ENCODE data around the gene CHST9. TPM values are rescaled to one million over a fixed set of nuclear protein-coding genes. Genes with fewer than 3 reads are reported as not detected.

CHST9 gene
- total RNA-seq, 2 experiments from 2014 or later, result not detected

- H3K9me3 Mint-ChIP-seq, result no peaks in the 10 kb centered on the region
- no peaks in the 10 kb centered on the region for H3K27me3 Mint-ChIP-seq
- H3K4me1 Mint-ChIP-seq (ENCODE audit: low read depth), result no peaks in the 10 kb centered on the region
- ChIA-PET POLR2A (no interaction called here), CTCF (no interaction called here)
- H3K36me3 Mint-ChIP-seq, result no peaks in the 10 kb centered on the region
- H3K4me3 Mint-ChIP-seq, result no peak overlapping the region
- intact Hi-C loops (cut with micrococcal nuclease), result no loop called here
- H3K27ac Mint-ChIP-seq, result no peak overlapping the region
- DNase-seq, result no peak
Measured at GRCh38 chr18:26894426-26894825, 290.7 kb downstream of the CHST9 start.

- Mint-ChIP-seq H3K9me3 (no peaks in the 10 kb centered on the region), H3K27ac (no peak overlapping the region), H3K36me3 (no peaks in the 10 kb centered on the region), H3K4me1 (ENCODE audit: low read depth) (no peaks in the 10 kb centered on the region), H3K27me3 (no peaks in the 10 kb centered on the region), H3K4me3 (no peak overlapping the region)
- DNase-seq, result no peak
- CTCF ChIA-PET, result no interaction called here
- intact Hi-C loops (cut with micrococcal nuclease), result no loop called here
- POLR2A ChIA-PET, result no interaction called here
Measured at GRCh38 chr18:26893996-26894395, 291.1 kb downstream of the CHST9 start.

- H3K9me3 Mint-ChIP-seq, result no peaks in the 10 kb centered on the region
- ChIA-PET POLR2A (no interaction called here), CTCF (no interaction called here)
- H3K36me3 Mint-ChIP-seq, result no peaks in the 10 kb centered on the region
- intact Hi-C loops (cut with micrococcal nuclease), result no loop called here
- H3K27me3 Mint-ChIP-seq, result no peaks in the 10 kb centered on the region
- no peak overlapping the region for H3K27ac Mint-ChIP-seq
- DNase-seq, result no peak
- H3K4me3 Mint-ChIP-seq, result no peak overlapping the region
- no peaks in the 10 kb centered on the region for H3K4me1 Mint-ChIP-seq (ENCODE audit: low read depth)
Measured at GRCh38 chr18:26888259-26888658, 296.8 kb downstream of the CHST9 start.

GRCh38 chr18:26875040-26875654 is 310.0 kb downstream of the CHST9 start:
- Mint-ChIP-seq H3K4me3 (no peak overlapping the region), H3K36me3 (no peaks in the 10 kb centered on the region), H3K27me3 (no peaks in the 10 kb centered on the region), H3K27ac (no peak overlapping the region), H3K4me1 (ENCODE audit: low read depth) (no peaks in the 10 kb centered on the region), H3K9me3 (no peaks in the 10 kb centered on the region)
- DNase-seq, result no peak
- POLR2A ChIA-PET, result no interaction called here
- CTCF ChIA-PET, result no interaction called here
- intact Hi-C loops (cut with micrococcal nuclease), result no loop called here

- Mint-ChIP-seq H3K27me3 (no peaks in the 10 kb centered on the region), H3K9me3 (no peaks in the 10 kb centered on the region), H3K4me3 (no peak overlapping the region), H3K36me3 (no peaks in the 10 kb centered on the region), H3K4me1 (ENCODE audit: low read depth) (no peaks in the 10 kb centered on the region), H3K27ac (no peak overlapping the region)
- ChIA-PET POLR2A (no interaction called here), CTCF (no interaction called here)
- DNase-seq, result no peak
- intact Hi-C loops (cut with micrococcal nuclease), result no loop called here
Measured at GRCh38 chr18:26874283-26874682, 310.8 kb downstream of the CHST9 start.

GRCh38 chr18:26869640-26870039 is 315.5 kb downstream of the CHST9 start:
- ChIA-PET POLR2A (no interaction called here), CTCF (no interaction called here)
- no peak for DNase-seq
- no peaks in the 10 kb centered on the region for H3K36me3 Mint-ChIP-seq
- H3K27me3 Mint-ChIP-seq, result no peaks in the 10 kb centered on the region
- no peaks in the 10 kb centered on the region for H3K4me1 Mint-ChIP-seq (ENCODE audit: low read depth)
- H3K4me3 Mint-ChIP-seq, result no peak overlapping the region
- intact Hi-C loops (cut with micrococcal nuclease), result no loop called here
- H3K27ac Mint-ChIP-seq, result no peak overlapping the region
- no peaks in the 10 kb centered on the region for H3K9me3 Mint-ChIP-seq

- intact Hi-C loops (cut with micrococcal nuclease), result no loop called here
- DNase-seq, result no peak
Measured at GRCh38 chr18:26868968-26869586, 316.0 kb downstream of the CHST9 start.

GRCh38 chr18:26867471-26867870 is 317.6 kb downstream of the CHST9 start:
- Mint-ChIP-seq H3K36me3 (no peaks in the 10 kb centered on the region), H3K27me3 (peaks cover 9% of the 10 kb centered on the region), H3K9me3 (no peaks in the 10 kb centered on the region), H3K4me1 (ENCODE audit: low read depth) (no peaks in the 10 kb centered on the region), H3K27ac (no peak overlapping the region), H3K4me3 (no peak overlapping the region)
- ChIA-PET POLR2A (no interaction called here), CTCF (no interaction called here)
- no peak for DNase-seq
- intact Hi-C loops (cut with micrococcal nuclease), result no loop called here

More at GRCh38 chr18:26868968-26869586, 316.0 kb downstream of the CHST9 start:
- H3K4me3 Mint-ChIP-seq, result no peak overlapping the region
- H3K36me3 Mint-ChIP-seq, result no peaks in the 10 kb centered on the region
- no peaks in the 10 kb centered on the region for H3K4me1 Mint-ChIP-seq (ENCODE audit: low read depth)
- no peak overlapping the region for H3K27ac Mint-ChIP-seq
- peaks cover 4% of the 10 kb centered on the region for H3K27me3 Mint-ChIP-seq
- ChIA-PET CTCF (no interaction called here), POLR2A (no interaction called here)
- H3K9me3 Mint-ChIP-seq, result no peaks in the 10 kb centered on the region

GRCh38 chr18:26865557-26865956 is 319.6 kb downstream of the CHST9 start, which contains the start of gene AQP4:
Gene AQP4, minus strand, starts transcription at chr18:26865707. Its CDS starts 18 bp downstream, at chr18:26865689.
- Mint-ChIP-seq H3K4me3 (no peak within 1 kb of the TSS), H3K27ac (no peak within 1 kb of the TSS), H3K36me3 (no peaks in the 10 kb centered on the region), H3K27me3 (peaks cover 9% of the 10 kb centered on the region), H3K4me1 (ENCODE audit: low read depth) (no peaks in the 10 kb centered on the region), H3K9me3 (no peaks in the 10 kb centered on the region)
- intact Hi-C loops (cut with micrococcal nuclease), result no loop called here
- no peak for DNase-seq
- ChIA-PET CTCF (no interaction called here), POLR2A (no interaction called here)

- no peak for DNase-seq
- intact Hi-C loops (cut with micrococcal nuclease), result no loop called here
- ChIA-PET CTCF (interaction anchor here (0.7 kb wide), 1 partner anchor 316 kb away, joined by 3 read pairs; the partner anchor contains the start of gene KCTD1), POLR2A (no interaction called here)
- Mint-ChIP-seq H3K4me3 (no peak overlapping the region), H3K4me1 (ENCODE audit: low read depth) (no peaks in the 10 kb centered on the region), H3K27ac (no peak overlapping the region), H3K36me3 (no peaks in the 10 kb centered on the region), H3K27me3 (peaks cover 9% of the 10 kb centered on the region), H3K9me3 (no peaks in the 10 kb centered on the region)
Measured at GRCh38 chr18:26864658-26865057, 320.4 kb downstream of the CHST9 start.

GRCh38 chr18:26863921-26864497 is 321.1 kb downstream of the CHST9 start:
- no peak for DNase-seq
- peaks cover 9% of the 10 kb centered on the region for H3K27me3 Mint-ChIP-seq
- no peaks in the 10 kb centered on the region for H3K36me3 Mint-ChIP-seq
- intact Hi-C loops (cut with micrococcal nuclease), result no loop called here
- ChIA-PET POLR2A (no interaction called here), CTCF (interaction anchor here (0.7 kb wide), 1 partner anchor 316 kb away, joined by 3 read pairs; the partner anchor contains the start of gene KCTD1)
- no peak overlapping the region for H3K27ac Mint-ChIP-seq
- no peak overlapping the region for H3K4me3 Mint-ChIP-seq
- H3K4me1 Mint-ChIP-seq (ENCODE audit: low read depth), result no peaks in the 10 kb centered on the region
- no peaks in the 10 kb centered on the region for H3K9me3 Mint-ChIP-seq

- no peak for DNase-seq
- ChIA-PET POLR2A (no interaction called here), CTCF (no interaction called here)
- H3K36me3 Mint-ChIP-seq, result no peaks in the 10 kb centered on the region
- peaks cover 9% of the 10 kb centered on the region for H3K27me3 Mint-ChIP-seq
- no peak overlapping the region for H3K4me3 Mint-ChIP-seq
- no peaks in the 10 kb centered on the region for H3K9me3 Mint-ChIP-seq
- H3K27ac Mint-ChIP-seq, result no peak overlapping the region
- intact Hi-C loops (cut with micrococcal nuclease), result no loop called here
- H3K4me1 Mint-ChIP-seq (ENCODE audit: low read depth), result no peaks in the 10 kb centered on the region
Measured at GRCh38 chr18:26863122-26863879, 321.8 kb downstream of the CHST9 start.
